SK-N-SH treated with all-trans-retinoic acid at 6 μM for 48 hours (cell line): ENCODE data around the gene ATRNL1.

Experiments used
- CREB5 ChIP-seq: fragments of 250-450 bp; sonication (Bioruptor Pico); IDR thresholded peaks from 2 replicates; pipeline ENCODE4 v1.5.1; 2020; ENCODE audit warnings: low read depth, mild to moderate bottlenecking, moderate library complexity
- ISL1 ChIP-seq: fragments of 250-450 bp; sonication (Bioruptor Pico); IDR thresholded peaks from 2 replicates; pipeline ENCODE4 v2.1.2; 2022; ENCODE audit warnings: mild to moderate bottlenecking, moderate library complexity
- POU6F1 ChIP-seq: fragments of 250-450 bp; sonication (Bioruptor Pico); IDR thresholded peaks from 2 replicates; pipeline ENCODE4 v1.8.0; 2021; ENCODE audit warnings: low read depth, mild to moderate bottlenecking, moderate library complexity, borderline replicate concordance
- TOX ChIP-seq: fragments of 250-450 bp; sonication (Bioruptor Pico); IDR thresholded peaks from 2 replicates; pipeline ENCODE4 v1.8.0; 2021; ENCODE audit warnings: mild to moderate bottlenecking, moderate library complexity, borderline replicate concordance
- ZC3H10 ChIP-seq: fragments of 250-450 bp; sonication (Bioruptor Pico); IDR thresholded peaks from 2 replicates; pipeline ENCODE4 v1.5.1; 2021; ENCODE audit warnings: mild to moderate bottlenecking, moderate library complexity
- ZFP3 ChIP-seq: fragments of 250-450 bp; sonication (Bioruptor Pico); IDR thresholded peaks from 2 replicates; pipeline ENCODE4 v1.5.0; 2020; ENCODE audit warnings: mild to moderate bottlenecking, moderate library complexity
- ZNF70 ChIP-seq: fragments of 450-650 bp; formaldehyde crosslinking; IDR thresholded peaks from 2 replicates; pipeline ENCODE4 v1.5.0; 2020; ENCODE audit warnings: mild to moderate bottlenecking, moderate library complexity

GRCh38 chr10:115710136-115710535 is 617.0 kb downstream of the ATRNL1 start:
- no peak for TF ChIP-seq TOX
- no peak for TF ChIP-seq ISL1 (CRISPR knock-in tag)
- TF ChIP-seq ZNF70 (CRISPR knock-in tag) = no peak
- no peak for TF ChIP-seq CREB5 (CRISPR knock-in tag)
- no peak for TF ChIP-seq ZFP3 (CRISPR knock-in tag)
- TF ChIP-seq ZC3H10 (CRISPR knock-in tag) = no peak
- TF ChIP-seq POU6F1 (CRISPR knock-in tag) = no peak
